SU-DHL-6 (cell line): ENCODE measurements around the gene VPS13D.

Experiments
- H2AFZ ChIP-seq: fragments of 200-600 bp; sonication (generic); 2 replicates; pipeline ENCODE4 v1.6.1; 2014; ENCODE audit warnings: low read depth, mild to moderate bottlenecking, moderate library complexity, mixed read lengths, antibody characterized with exemption, low read length; ENCODE audit not compliant: severe bottlenecking
- H3F3A ChIP-seq: fragments of 200-600 bp; shearing (Covaris generic); 2 replicates; pipeline ENCODE4 v1.6.0; 2016; ENCODE audit warnings: antibody characterized with exemption, mild to moderate bottlenecking; ENCODE audit not compliant: insufficient read depth
- H3K27ac ChIP-seq: fragments of 200-600 bp; sonication (generic); 2 replicates; pipeline ENCODE4 v1.5.1; 2016; ENCODE audit warnings: low read depth, mild to moderate bottlenecking, low read length, moderate library complexity, mixed read lengths
- H3K27me3 ChIP-seq: fragments of 200-600 bp; sonication (generic), shearing (Covaris generic); 2 replicates; pipeline ENCODE4 v1.6.0; 2014; ENCODE audit warnings: mild to moderate bottlenecking, low read length
- H3K36me3 ChIP-seq: fragments of 200-600 bp; sonication (generic); 2 replicates; pipeline ENCODE4 v1.6.1; 2014; ENCODE audit warnings: mild to moderate bottlenecking, low read length, mixed read lengths
- H3K4me2 ChIP-seq: fragments of 300-600, 200-600 bp; shearing (Covaris generic), sonication (generic); 2 replicates; pipeline ENCODE4 v1.6.0; 2014; ENCODE audit warnings: low read length, low read depth, mild to moderate bottlenecking; ENCODE audit not compliant: poor library complexity, severe bottlenecking
- H3K4me3 ChIP-seq: fragments of 200-600 bp; sonication (generic); 2 replicates; pipeline ENCODE4 v1.5.1; 2014; ENCODE audit warnings: antibody characterized with exemption, low read length, mild to moderate bottlenecking, mixed read lengths; ENCODE audit not compliant: insufficient read depth, poor library complexity, severe bottlenecking
- H3K79me2 ChIP-seq: fragments of 200-600 bp; sonication (generic); 2 replicates; pipeline ENCODE4 v1.6.1; 2014; ENCODE audit warnings: mild to moderate bottlenecking, low read length, moderate library complexity; ENCODE audit not compliant: insufficient read depth
- H3K9ac ChIP-seq: fragments of 200-600 bp; sonication (generic); 2 replicates; pipeline ENCODE4 v1.7.0; 2014; ENCODE audit warnings: mild to moderate bottlenecking, low read length
- H3K9me2 ChIP-seq: fragments of 200-600 bp; sonication (generic); replicated peaks from 2 replicates; pipeline ENCODE4 v1.6.1; 2014; ENCODE audit warnings: low read length; ENCODE audit not compliant: insufficient read depth
- H3K9me3 ChIP-seq: fragments of 200-600 bp; sonication (generic); 2 replicates; pipeline ENCODE4 v1.6.1; 2014; ENCODE audit warnings: low read length, mixed read lengths; ENCODE audit not compliant: insufficient read depth
- H4K20me1 ChIP-seq: fragments of 200-600 bp; sonication (generic); 2 replicates; pipeline ENCODE4 v1.6.1; 2014; ENCODE audit warnings: low read depth, mild to moderate bottlenecking, antibody characterized with exemption, low read length, moderate library complexity, mixed read lengths
- CTCF ChIP-seq: fragments of 200-600 bp; sonication (generic); IDR thresholded peaks from one replicate; pipeline ENCODE4 v1.5.1; 2017; ENCODE audit warnings: antibody characterized with exemption, mild to moderate bottlenecking, low read length, moderate library complexity; ENCODE audit not compliant: insufficient read depth, poor library complexity, severe bottlenecking
- EZH2phosphoT487 ChIP-seq: fragments of 200-600 bp; sonication (generic), shearing (Covaris generic); conservative IDR thresholded peaks from 2 replicates; pipeline ENCODE4 v1.6.1; 2018; ENCODE audit warnings: mild to moderate bottlenecking, antibody characterized with exemption, low read length, moderate library complexity, mixed read lengths

VPS13D gene

DNA sequence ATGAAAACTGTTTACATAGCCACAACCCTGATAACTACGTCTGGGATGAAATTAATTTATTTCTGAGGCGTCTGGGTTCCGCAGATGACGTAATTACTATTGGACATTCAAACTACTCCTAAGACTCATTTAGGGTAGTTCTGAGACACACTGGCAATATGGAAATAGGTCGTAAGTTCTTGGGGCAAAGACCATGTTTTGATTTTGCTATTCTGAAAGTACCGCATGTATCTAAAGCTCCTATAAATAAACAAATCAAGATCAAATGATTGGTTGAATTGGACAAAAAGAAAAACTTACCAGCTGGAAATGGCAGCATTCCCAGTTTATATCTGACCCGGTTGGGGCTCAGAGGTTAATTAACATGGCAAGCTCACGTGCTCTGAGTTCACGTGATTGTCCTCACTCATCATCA is 313.9 kb downstream of the VPS13D start:
- Histone ChIP-seq H3K9me2 (no peaks in the 10 kb centered on the region), H3K4me2 (no peak overlapping the region), H3K27ac (no peak overlapping the region)

GRCh38 chr1:12544357-12544756 is 314.5 kb downstream of the VPS13D start:
- no peaks in the 10 kb centered on the region for H3F3A ChIP-seq
- no peaks in the 10 kb centered on the region for H3K9me3 ChIP-seq
- H3K27ac ChIP-seq, result no peak overlapping the region
- no peaks in the 10 kb centered on the region for H3K36me3 ChIP-seq
- H3K79me2 ChIP-seq, result no peaks in the 10 kb centered on the region
- H4K20me1 ChIP-seq, result no peaks in the 10 kb centered on the region
- H3K4me3 ChIP-seq, result no peak overlapping the region
- H2AFZ ChIP-seq, result no peak overlapping the region
- no peaks in the 10 kb centered on the region for H3K9me2 ChIP-seq
- no peaks in the 10 kb centered on the region for H3K27me3 ChIP-seq
- TF ChIP-seq CTCF (no peak), EZH2phosphoT487 (no peak)
- H3K4me2 ChIP-seq, result no peak overlapping the region
- H3K9ac ChIP-seq, result no peak overlapping the region

More for the DNA sequence above, 313.9 kb downstream of the VPS13D start:
- Histone ChIP-seq H3K9ac (no peak overlapping the region), H3K4me3 (no peak overlapping the region), H4K20me1 (no peaks in the 10 kb centered on the region), H3K36me3 (no peaks in the 10 kb centered on the region), H3K79me2 (no peaks in the 10 kb centered on the region), H3F3A (no peaks in the 10 kb centered on the region), H3K9me3 (no peaks in the 10 kb centered on the region), H3K27me3 (no peaks in the 10 kb centered on the region), H2AFZ (no peak overlapping the region)
- no peak for TF ChIP-seq EZH2phosphoT487
- TF ChIP-seq CTCF, result no peak

DNA sequence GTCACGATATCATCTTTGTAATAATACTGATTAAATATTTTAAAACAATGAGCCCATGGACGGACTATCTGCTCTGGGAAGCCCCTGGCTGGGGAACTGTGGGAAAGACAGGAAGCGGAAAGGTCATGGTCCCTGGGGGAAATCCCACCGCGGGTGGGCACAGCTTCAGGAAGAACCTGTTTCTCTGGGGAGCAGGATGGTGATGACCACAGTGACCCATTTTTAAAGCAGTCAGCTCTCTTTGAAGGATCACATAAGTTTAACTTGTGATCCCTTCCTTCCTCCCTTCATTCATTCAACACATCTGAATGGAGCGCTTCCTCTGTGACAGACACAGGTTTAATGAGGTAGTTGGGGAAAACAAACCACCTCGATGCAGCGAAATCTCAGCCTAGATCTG is 315.2 kb downstream of the VPS13D start:
- no peak overlapping the region for H3K4me3 ChIP-seq
- H4K20me1 ChIP-seq, result no peaks in the 10 kb centered on the region
- TF ChIP-seq CTCF (no peak), EZH2phosphoT487 (no peak)
- H3K4me2 ChIP-seq, result no peak overlapping the region
- no peak overlapping the region for H3K9ac ChIP-seq
- H3K79me2 ChIP-seq, result no peaks in the 10 kb centered on the region
- no peak overlapping the region for H3K27ac ChIP-seq
- H2AFZ ChIP-seq, result no peak overlapping the region
- no peaks in the 10 kb centered on the region for H3K9me3 ChIP-seq
- no peaks in the 10 kb centered on the region for H3K36me3 ChIP-seq
- H3F3A ChIP-seq, result no peaks in the 10 kb centered on the region
- no peaks in the 10 kb centered on the region for H3K9me2 ChIP-seq
- no peaks in the 10 kb centered on the region for H3K27me3 ChIP-seq
